GM19455 (cell line): ENCODE data around the gene MYO3A.
"Not testable (repeated sequence)": the region's sequence is repeated elsewhere in the genome, so short reads cannot be mapped to it uniquely, and the experiment has no call there.

Experiments used
- ATAC-seq: cut with Tn5 transposase; IDR thresholded peaks from one replicate; pipeline ENCODE4 v1.9.1; 2021; ENCODE audit not compliant: unreplicated experiment

MYO3A gene

DNA sequence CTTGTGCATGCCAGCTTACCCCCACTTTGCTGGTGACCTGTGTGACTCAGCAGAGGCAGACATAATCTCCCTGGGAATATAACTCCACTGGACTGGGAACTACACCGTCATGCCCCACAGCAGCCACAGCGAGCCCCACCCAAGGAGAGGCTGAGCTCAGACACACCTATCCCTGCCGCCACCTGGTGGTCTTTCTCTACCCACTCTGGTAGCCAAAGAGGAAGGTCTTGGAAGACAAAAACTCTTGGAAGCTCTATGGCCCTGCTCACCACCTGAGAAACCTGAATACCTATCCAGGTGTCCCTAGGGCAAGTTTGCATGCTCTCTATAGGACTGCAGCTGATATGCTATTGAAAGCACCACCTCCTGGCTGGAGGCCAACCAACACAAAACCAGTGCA lies 48.1 kb downstream of the MYO3A start:
- ATAC-seq, result no peak

DNA sequence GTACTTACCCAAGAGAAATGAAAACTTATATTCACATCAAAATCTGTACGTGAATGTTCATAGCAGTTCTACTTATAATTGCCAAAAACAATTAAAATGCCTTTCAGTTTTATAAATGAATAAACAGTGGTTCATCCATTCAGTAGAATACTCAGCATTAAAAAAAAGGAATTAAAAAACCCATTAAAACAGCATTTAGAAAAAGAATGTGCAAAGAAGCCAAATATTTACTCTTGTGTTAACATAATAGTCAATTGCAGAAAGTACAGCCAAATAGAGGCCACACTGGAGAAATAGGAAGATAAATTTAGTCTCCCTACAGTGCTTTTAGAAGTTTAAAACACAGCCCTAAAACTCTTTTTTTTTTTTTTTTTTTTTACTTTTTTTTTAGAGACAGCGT lies 54.6 kb downstream of the MYO3A start:
- no peak for ATAC-seq

DNA sequence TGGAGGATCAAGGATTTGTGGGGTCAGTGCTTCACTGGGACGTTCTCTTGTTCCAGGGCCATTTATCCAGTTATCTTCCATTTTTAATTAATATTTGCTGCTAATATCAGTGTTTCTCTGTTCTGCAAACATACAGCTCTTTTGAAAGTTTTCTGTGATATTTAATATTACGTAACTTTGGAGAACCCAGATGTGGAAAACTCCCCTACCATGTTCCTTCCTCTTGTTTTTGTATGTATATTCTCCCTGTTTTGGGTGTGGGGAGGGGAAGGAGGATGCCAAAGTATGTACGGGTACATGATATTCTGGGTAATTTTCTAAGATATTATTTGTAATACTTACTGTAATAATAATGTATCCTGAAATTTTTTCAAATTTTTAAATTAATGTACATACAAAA lies 55.9 kb downstream of the MYO3A start:
- ATAC-seq, result no peak

DNA sequence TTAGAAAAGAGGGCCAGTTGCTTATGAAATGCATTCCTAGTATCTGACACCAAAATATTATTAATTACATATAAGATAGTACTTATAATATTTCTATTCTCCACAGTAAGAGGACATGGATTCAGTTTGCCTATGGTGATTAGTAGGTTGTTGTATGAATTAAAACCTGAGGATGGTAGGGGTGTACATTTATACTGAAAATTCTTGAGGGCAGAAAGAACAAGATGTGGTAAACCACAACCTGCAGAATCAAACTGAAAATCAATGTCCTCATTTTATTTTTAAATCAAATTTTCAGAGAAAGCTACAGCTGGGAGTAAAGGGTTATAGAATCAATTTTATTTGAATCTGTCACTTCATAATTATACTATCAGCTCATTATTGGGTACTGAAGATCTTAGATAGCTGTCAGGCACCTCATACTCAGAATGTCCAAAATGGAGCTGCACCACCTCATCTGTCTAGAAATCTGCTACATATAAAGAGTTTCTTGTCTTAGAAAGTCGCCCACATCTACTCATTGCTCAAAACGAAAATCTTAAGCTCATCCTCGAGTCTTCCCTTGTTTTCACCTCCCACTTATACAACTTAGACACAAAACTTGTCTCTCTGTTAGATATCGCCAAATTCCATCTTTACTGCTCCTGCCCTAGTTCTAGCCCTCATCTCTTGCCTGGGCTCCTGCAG lies 65.4 kb downstream of the MYO3A start:
- ATAC-seq, result no peak

DNA sequence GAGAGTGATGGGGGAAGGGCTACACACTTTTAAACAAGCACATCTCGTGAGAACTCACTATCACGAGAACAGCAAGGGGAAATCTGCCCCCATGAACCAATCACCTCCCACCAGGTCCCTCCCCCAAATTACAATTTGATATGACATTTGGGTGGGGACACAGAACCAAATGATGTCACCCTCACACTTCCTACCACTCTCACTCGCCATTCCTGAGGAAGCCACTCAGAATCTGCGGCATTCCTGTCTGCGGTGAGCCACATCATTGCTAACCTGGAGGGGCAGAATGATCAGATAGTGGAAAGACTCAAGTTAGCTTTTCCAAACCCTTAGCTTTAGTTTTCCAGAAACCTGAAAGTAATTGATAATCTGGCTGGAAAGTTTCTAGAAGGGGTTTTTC lies 66.9 kb downstream of the MYO3A start:
- no peak for ATAC-seq

DNA sequence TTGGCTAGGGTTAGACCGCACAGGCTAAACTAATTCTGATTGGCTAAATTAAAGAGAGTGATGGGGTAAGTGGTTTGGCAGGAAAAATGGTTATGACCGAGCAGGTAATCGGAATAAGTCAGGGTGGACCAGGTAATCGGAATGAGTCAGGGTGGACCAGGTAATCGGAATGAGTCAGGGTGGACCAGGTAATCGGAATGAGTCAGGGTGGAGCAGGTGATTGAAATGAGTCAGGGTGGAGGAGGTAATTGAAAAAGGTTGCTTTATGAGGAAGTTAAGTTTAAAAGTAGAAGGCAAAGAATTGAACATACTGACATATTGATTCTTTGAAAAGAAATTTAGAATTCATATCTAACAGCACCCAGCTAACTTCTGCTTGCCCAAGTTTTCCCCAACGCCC lies 68.4 kb downstream of the MYO3A start:
- not testable (repeated sequence) for ATAC-seq

DNA sequence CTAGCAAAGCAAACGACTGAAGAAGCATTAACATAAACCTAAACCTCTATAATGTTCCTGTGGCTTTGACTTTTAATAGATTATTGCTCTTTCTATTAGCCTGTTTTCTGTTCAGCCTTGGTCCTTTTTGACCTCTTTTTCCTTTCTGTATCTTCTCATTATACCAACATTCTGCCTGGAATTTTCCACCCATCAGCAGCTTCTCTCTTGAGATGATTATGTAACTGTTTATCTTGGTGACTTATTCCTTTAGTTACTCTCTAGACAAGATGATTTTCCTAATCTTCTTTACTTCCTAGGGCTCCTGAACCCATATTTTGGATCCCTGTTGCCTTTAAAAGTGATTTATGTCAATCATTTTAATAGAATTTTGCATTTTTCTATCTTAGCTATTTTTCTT lies 81.1 kb downstream of the MYO3A start:
- ATAC-seq, result no peak

DNA sequence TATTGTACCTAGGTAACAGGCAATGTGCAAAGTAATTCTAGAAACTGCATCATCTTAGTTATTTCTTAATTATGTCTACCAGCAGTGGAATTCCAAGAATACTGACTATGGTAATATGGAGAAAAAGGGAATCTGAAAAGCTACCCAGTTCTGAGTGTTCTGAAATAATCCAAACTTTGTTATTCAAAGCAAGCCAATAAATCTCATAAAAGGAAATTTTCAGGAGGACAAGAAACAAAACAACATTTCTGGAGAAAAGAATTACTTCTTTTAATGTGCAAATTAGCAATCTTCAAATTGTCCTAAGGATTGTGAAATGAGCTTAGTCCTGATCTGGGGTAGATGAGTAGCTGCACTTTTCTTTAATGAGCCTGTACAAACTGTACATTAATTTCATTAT lies 88.8 kb downstream of the MYO3A start:
- no peak for ATAC-seq

DNA sequence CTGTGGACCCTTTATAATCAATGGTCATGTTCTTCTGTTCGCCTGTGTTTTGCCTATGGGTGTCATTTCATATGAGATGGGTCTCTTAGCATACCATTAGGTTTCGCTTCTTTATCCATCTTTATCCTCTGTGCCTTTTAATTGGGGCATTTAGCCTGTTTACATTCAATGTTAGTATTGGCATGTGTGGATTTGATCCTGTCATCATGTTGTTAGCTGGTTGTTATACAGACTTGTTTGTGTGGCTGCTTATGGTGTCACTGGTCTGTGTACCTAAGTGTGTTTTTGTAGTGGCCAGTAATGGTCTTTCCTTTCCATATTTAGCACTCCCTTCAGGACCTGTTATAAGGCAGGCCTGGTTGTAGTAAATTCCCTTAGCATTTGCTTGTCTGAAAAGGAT lies 90.3 kb downstream of the MYO3A start:
- no peak for ATAC-seq

DNA sequence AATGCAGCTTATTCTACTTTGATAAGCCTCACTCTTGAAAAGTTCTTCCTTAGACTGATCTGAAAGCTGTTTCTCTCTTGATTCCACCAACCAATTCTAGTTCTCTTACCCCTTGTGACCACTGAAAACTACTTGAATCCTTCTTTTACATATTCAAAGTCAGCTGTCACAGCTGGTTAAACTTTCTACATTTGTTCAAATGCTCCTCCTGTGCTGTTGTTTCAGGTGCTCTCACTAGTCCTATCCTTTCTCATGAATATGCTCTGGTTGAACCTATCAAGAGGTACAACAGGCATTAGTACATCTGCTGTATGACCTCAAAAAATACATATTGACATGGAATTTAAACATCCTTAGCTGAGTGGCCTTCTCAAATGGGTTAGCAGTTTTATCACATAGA lies 91.5 kb downstream of the MYO3A start:
- no peak for ATAC-seq

DNA sequence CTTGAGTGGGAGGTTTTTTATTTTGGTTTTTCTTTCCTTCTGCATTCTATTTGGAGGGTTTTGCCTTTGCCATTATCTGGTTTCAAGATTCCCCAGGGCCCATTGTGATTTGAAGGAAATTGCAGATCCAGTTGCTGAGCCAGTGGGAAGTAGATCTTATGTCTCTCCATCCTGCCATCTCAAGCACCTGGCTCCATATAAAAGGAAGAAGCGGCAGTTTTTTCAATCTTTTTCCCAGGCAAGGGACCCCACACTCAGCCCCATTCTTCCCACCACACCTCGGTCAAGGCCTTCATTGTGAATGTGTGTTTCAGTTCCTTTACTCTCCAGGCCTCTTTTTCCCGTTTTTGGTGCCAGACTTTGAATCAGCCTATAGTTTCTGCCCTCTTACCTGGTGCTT lies 95.8 kb downstream of the MYO3A start:
- ATAC-seq, result no peak

DNA sequence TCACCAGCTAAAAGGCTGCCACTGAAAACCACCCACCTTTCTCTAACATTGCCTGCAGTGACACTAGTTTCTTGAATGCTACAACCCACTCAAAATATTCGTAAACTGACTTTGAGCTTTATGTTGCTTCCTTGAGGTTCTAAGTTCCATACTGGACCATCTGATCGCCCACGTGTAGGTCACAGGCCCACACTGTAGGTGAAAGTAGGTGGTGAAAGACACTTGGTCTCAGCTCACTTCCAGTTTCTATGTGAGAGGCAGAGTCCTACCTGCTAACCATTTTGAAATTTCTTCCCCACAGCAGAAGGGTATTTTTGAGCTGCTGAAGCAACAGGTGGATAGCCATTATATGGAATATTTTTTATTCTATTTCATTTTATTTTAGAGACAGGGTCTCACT lies 97.3 kb downstream of the MYO3A start:
- no peak for ATAC-seq

DNA sequence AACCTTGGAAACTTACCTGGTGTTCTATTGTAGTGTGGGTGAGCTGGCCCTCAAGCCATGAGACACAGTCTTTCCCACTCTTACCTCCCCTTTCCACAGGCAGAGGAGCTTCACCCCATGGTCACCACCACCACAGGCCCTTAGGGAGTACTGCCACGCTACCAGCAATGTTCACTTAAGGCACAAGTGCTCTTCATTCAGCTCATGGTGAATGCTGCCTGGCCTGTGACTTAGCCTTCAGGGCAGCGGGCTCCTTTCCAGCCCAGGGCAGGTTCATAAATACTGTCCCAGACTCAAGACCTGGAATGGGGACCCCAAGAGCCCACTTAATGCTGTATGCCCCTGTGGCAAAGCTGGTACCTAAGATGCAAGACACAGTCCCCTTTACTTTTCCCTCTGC lies 109.4 kb downstream of the MYO3A start:
- ATAC-seq, result no peak

DNA sequence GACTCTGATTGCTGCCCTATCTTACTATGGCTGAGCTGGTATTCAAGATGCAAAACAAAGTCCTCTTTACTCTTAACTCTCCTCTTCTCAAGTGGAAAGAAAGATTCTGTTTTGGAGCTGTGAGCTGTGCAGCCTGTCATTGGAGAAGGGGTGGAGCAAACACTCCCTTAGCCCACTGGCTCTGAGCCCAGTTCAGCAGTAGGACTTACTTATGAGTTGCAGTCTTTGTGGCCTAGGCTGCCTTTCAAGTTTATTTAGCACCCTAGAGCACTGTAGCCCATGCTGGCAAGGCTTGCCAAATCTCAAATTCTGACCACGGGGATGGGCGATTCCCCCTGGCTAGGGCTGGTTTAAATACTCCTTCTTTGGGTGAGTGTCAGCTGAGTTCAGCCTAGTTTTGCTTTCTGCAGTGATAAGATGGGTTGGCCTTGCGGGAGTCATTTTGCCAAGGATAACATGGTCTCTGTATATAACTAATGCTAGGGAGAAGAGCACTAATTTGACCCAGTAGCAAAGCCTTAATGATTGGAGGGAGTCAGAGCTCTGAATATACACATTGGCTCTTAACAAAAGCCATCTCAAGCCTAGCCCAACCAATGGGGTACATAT lies 110.2 kb downstream of the MYO3A start:
- no peak for ATAC-seq

DNA sequence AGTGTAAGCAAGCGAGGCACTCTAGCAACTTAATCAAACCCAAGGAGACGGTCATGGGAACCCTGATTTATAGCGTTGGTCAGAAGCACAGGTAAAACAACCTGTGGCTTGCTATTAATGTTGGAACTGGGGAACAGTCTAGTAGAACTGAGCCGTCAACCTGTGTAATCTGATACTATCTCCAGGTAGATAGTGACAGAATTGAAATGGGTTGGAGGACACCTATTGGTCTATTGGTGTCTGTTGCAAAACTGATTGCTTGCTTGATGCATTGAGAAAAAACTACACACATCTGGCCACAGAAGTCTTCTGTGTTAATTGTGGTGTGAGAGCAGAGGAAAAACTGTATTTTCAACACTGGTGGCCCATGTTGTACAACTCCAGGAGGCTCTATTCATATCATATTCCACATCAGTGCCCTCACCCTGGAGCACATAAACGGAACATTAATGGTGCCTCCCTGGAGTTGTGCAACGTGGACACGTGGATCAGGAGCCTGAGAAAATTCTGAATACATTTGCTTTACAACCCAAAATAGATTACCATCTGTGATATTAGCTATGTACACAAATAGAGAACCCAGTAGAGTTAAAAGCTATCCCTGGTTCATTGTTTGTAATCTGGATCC lies 112.2 kb downstream of the MYO3A start:
- ATAC-seq, result no peak

DNA sequence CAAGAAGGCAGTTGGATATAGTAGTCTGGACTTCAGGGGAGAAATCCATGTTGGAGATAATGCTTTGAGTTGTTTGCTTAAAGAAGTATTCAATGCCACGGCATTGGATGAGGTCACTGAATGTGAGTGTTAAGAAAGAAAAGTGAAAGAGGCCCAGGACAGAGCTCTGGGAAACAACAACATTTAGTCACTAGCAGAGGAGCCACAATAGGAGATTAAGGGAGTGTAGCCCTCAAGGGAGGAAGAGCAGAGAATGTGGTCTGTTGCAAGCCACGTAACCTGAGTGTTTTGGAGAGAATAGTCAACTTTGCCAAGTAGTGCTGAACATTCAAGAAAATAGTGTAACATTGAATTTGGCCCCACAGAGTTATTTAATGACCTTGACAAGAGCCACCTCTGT lies 114.7 kb downstream of the MYO3A start:
- no peak for ATAC-seq

DNA sequence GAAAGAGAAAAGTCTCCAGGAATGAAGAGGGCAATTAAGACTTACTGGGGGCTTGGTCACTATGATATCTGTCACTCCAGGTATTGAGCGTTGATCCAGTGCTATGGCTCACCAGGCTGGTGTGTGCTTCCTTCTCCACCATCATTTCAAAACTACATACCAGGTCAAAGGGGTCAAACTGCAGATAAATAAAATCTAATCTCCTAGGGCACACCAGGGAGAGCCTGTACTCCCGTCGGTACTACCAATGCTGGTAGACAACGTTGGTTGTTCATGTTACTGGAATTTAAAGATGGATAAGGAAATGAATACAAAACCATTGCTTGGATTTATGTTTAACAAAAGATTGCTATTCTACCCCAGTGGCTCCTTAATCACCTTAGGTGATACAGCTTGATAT lies 118.3 kb downstream of the MYO3A start:
- ATAC-seq, result no peak

DNA sequence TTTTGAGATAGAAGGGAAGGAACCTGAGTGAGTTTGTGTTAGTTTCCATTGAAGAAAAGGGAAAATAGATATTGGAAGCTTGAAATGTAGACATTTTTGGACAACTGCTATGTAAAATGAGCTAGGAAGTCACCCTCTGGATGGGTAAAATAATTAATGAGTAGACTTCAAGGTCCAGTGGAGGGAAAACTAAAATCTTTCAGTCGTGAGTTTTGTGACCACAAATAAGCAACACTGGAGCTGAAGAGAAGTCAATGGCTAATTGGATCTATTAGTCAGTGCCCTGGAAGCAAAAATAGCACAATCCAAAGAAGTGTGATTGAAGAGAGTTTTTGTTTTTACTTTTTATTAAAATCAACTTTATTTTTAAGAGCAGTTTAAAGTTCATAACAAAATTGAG lies 123.4 kb downstream of the MYO3A start:
- no peak for ATAC-seq

DNA sequence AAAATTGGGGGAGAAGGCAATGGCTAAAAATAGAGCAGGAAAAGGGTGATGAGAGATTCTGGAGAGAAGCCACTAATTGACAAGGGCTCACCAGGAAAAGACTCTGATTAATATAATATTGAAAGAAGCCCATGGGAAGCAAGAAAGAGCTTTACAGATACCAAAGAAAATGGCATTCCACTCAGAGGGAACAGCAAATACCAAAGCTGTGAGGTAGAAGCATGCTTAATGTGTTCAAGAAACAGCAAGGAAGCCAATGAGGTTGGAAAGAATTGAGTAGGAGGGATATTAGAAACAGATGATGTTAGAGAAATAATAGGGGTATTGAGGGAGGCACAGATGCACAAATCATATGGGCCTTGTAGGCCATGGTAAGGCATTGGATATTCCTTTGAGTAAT lies 130.1 kb downstream of the MYO3A start:
- no peak for ATAC-seq

DNA sequence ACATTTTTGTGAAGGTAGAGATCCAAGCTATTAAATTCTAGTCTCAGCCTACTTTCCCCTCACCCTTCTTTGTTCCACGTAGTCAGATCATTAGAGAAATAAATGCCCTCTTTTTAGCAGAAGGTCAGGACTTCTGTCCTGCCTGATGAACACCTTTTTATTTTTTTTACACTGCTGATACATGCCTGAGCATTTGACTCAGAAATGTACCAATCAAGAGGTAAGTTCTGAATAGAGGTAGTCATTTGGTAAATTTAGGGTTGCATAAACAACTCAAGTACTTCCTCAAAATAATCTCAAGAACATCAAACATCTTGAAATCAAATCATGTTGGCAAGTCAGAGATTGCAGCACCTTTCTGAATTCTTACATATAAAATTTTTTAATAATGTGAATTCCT lies 133.7 kb downstream of the MYO3A start:
- ATAC-seq, result no peak

DNA sequence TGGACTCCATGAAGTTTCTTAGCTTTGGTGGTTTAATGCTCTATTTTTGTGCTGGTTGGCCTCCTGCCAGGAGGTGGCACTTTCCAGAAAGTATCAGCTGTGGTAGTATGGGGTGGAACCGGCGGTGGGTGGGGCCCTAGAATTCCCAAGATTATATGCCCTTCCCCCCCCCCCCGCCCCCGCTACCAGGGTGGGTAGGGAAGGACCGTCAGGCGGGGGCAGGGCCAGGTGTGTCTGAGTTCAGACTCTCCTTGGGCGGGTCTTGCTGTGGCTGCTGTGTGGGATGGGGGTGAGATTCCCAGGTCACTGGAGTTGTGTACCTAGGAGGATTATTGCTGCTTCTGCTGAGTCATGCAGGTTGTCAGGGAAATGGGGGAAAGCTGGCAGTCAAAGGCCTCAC lies 146.9 kb downstream of the MYO3A start:
- not testable (repeated sequence) for ATAC-seq

DNA sequence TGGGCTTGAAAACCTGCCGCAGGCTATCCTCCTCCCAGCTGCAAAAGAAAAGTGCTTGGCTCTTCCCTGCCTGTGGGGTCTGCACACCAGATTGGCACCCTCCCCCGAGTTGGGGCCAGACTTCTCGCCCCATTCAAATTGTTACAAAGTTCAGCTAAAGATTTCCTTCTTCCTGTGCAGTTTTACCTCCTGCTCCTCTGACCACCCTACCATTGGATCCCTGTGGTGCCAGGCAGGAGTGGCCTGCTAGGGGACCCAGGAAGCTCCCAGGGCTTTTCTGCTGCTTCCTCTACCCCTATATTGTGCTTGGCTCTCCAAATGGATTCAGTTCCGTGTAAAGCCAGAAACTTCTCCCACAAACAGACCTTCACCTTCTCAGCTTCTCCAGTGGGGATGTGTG lies 147.4 kb downstream of the MYO3A start:
- ATAC-seq, result no peak

DNA sequence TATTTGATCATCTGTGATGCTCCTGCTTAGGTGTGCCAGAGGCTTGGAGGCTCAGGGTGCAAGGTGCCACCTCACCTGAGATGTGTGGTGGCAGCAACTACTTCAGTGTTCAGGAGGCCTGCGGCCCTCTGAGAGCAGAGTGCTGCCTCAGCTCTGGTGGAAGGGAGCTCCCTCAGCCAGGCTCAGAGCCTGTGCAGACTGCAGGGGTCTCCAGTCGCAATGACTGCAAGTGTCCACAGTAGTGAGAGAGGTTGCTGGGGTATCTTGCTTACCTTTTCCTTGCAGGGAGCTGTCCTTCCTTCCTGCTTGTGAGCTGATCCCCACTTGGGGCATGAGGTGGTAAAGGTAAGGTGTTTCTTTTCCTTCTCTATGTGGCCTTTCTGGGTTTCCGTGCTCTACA lies 151.5 kb downstream of the MYO3A start:
- no peak for ATAC-seq
